Stimulated activated CD4-positive, alpha-beta T cell treated with anti-CD3 and anti-CD28 coated beads, Interleukin-12 subunit alpha, Interleukin-12 subunit beta, amount 100 ng/mL, for 48 hours (primary cell): ENCODE results near the gene NAT14.
A peak's percentile ranks its signal among the peaks of the same experiment; 100 is the strongest.
"Not testable (repeated sequence)": the region's sequence is repeated elsewhere in the genome, so short reads cannot be mapped to it uniquely, and the experiment has no call there.

ENCODE experiments used
- DNase-seq, 3 donors: peaks; one replicate each; pipeline ENCODE4 v3.0.0-alpha.2; 2020; ENCODE audit warnings: low read depth in 2 of 3, low spot score in 1 of 3

NAT14 gene

GRCh38 chr19:55486971-55487923 is 2.3 kb downstream of the NAT14 start:
- DNase-seq = peak; percentile 44 to 65 (median 54)

- no peak for DNase-seq
Measured at GRCh38 chr19:55487924-55488687, 3.1 kb downstream of the NAT14 start, which contains the start of gene SSC5D. TSS of gene SSC5D (plus strand) at chr19:55488436. CDS start at chr19:55488590, 154 bp downstream.

GRCh38 chr19:55488986-55489710 is 4.2 kb downstream of the NAT14 start:
- DNase-seq = no peak

GRCh38 chr19:55489711-55490477 is 4.9 kb downstream of the NAT14 start:
- DNase-seq = no peak

GRCh38 chr19:55490478-55491432 is 5.8 kb downstream of the NAT14 start:
- DNase-seq = no peak

- no peak for DNase-seq
Measured at GRCh38 chr19:55491546-55492360, 6.8 kb downstream of the NAT14 start.

- DNase-seq = no peak
Measured at GRCh38 chr19:55492362-55492944, 7.5 kb downstream of the NAT14 start.

- no peak for DNase-seq
Measured at GRCh38 chr19:55493052-55493644, 8.2 kb downstream of the NAT14 start.

- DNase-seq = no peak
Measured at GRCh38 chr19:55493645-55494171, 8.7 kb downstream of the NAT14 start.

GRCh38 chr19:55494172-55494761 is 9.3 kb downstream of the NAT14 start:
- no peak for DNase-seq

GRCh38 chr19:55495646-55496349 is 10.8 kb downstream of the NAT14 start:
- no peak for DNase-seq

- not testable (repeated sequence) for DNase-seq
Measured at GRCh38 chr19:55496820-55497219, 11.8 kb downstream of the NAT14 start.

GRCh38 chr19:55497763-55498162 is 12.8 kb downstream of the NAT14 start:
- DNase-seq = no peak

GRCh38 chr19:55498246-55498840 is 13.4 kb downstream of the NAT14 start:
- DNase-seq = no peak

- no peak for DNase-seq
Measured at GRCh38 chr19:55500368-55500952, 15.5 kb downstream of the NAT14 start.
